ENCODE data around the gene CFHR4.
"Not testable (repeated sequence)": the region's sequence is repeated elsewhere in the genome, so short reads cannot be mapped to it uniquely, and the experiment has no call there.

CFHR4 gene

GRCh38 chr1:196887515-196888239 lies at the start of gene CFHR4:
CFHR4 (plus strand) TSS chr1:196888052; CDS start chr1:196888151, 99 bp downstream.
- H4K20me1 ChIP-seq, result no peaks in the 10 kb centered on the region
- H3K4me1 ChIP-seq, result no peaks in the 10 kb centered on the region
- no peak within 1 kb of the TSS for H3K4me2 ChIP-seq
- no peak within 1 kb of the TSS for H3K9ac ChIP-seq
- H3K27ac ChIP-seq, result no peak within 1 kb of the TSS
- H3K36me3 ChIP-seq, result no peaks in the 10 kb centered on the region
- H3K9me3 ChIP-seq, result peaks cover 5% of the 10 kb centered on the region; the same call in 1 of the 2 replicates
- no peak within 1 kb of the TSS for H3K4me3 ChIP-seq
- TF ChIP-seq Cebpa-rat (IDR thresholded peaks at IDR 0.05), result no peak
- no peaks in the 10 kb centered on the region for H3K27me3 ChIP-seq

- H3K4me2 ChIP-seq, H3K36me3 ChIP-seq, H3K4me1 ChIP-seq, H4K20me1 ChIP-seq, H3K27me3 ChIP-seq, H3K27ac ChIP-seq, H3K9ac ChIP-seq, H3K4me3 ChIP-seq, H3K9me3 ChIP-seq: not testable (repeated sequence)
Measured at GRCh38 chr1:196849613-196850492, 38.0 kb upstream of the CFHR4 start.

GRCh38 chr1:196856053-196856452 lies 31.8 kb upstream of the CFHR4 start:
- no peak for TF ChIP-seq Cebpa-rat (IDR thresholded peaks at IDR 0.05)
- no peaks in the 10 kb centered on the region for H3K9me3 ChIP-seq
- no peaks in the 10 kb centered on the region for H4K20me1 ChIP-seq

GRCh38 chr1:196857188-196857587 lies 30.7 kb upstream of the CFHR4 start:
- TF ChIP-seq Cebpa-rat (IDR thresholded peaks at IDR 0.05), result no peak
- Histone ChIP-seq H3K27me3 (no peaks in the 10 kb centered on the region), H3K4me2 (no peak overlapping the region), H3K27ac (no peak overlapping the region), H3K4me3 (no peak overlapping the region), H3K36me3 (no peaks in the 10 kb centered on the region), H3K9me3 (no peaks in the 10 kb centered on the region), H4K20me1 (no peaks in the 10 kb centered on the region), H3K9ac (no peak overlapping the region), H3K4me1 (no peaks in the 10 kb centered on the region)

More at GRCh38 chr1:196856053-196856452, 31.8 kb upstream of the CFHR4 start:
- Histone ChIP-seq H3K4me1 (no peaks in the 10 kb centered on the region), H3K36me3 (no peaks in the 10 kb centered on the region), H3K4me2 (no peak overlapping the region), H3K27me3 (no peaks in the 10 kb centered on the region), H3K9ac (no peak overlapping the region), H3K27ac (no peak overlapping the region), H3K4me3 (no peak overlapping the region)

GRCh38 chr1:196858811-196859210 lies 29.0 kb upstream of the CFHR4 start:
- H3K9ac ChIP-seq, result no peak overlapping the region
- H3K27me3 ChIP-seq, result no peaks in the 10 kb centered on the region
- no peaks in the 10 kb centered on the region for H3K4me1 ChIP-seq
- H3K9me3 ChIP-seq, result no peaks in the 10 kb centered on the region
- no peaks in the 10 kb centered on the region for H4K20me1 ChIP-seq
- no peak overlapping the region for H3K4me2 ChIP-seq
- TF ChIP-seq Cebpa-rat (IDR thresholded peaks at IDR 0.05), result no peak
- no peak overlapping the region for H3K4me3 ChIP-seq
- H3K36me3 ChIP-seq, result no peaks in the 10 kb centered on the region
- no peak overlapping the region for H3K27ac ChIP-seq

GRCh38 chr1:196860323-196860884 lies 27.4 kb upstream of the CFHR4 start:
- Histone ChIP-seq H3K4me2 (no peak overlapping the region), H3K4me1 (no peaks in the 10 kb centered on the region)
- no peak for TF ChIP-seq Cebpa-rat (IDR thresholded peaks at IDR 0.05)

GRCh38 chr1:196861429-196861828 lies 26.4 kb upstream of the CFHR4 start:
- no peaks in the 10 kb centered on the region for H3K27me3 ChIP-seq
- no peaks in the 10 kb centered on the region for H3K9me3 ChIP-seq
- TF ChIP-seq Cebpa-rat (IDR thresholded peaks at IDR 0.05), result no peak
- H3K4me2 ChIP-seq, result no peak overlapping the region
- H3K36me3 ChIP-seq, result no peaks in the 10 kb centered on the region
- H3K9ac ChIP-seq, result no peak overlapping the region
- H3K4me3 ChIP-seq, result no peak overlapping the region
- no peaks in the 10 kb centered on the region for H3K4me1 ChIP-seq
- no peaks in the 10 kb centered on the region for H4K20me1 ChIP-seq
- H3K27ac ChIP-seq, result no peak overlapping the region

More at GRCh38 chr1:196860323-196860884, 27.4 kb upstream of the CFHR4 start:
- no peak overlapping the region for H3K27ac ChIP-seq
- no peaks in the 10 kb centered on the region for H4K20me1 ChIP-seq
- no peaks in the 10 kb centered on the region for H3K36me3 ChIP-seq
- no peaks in the 10 kb centered on the region for H3K9me3 ChIP-seq
- no peaks in the 10 kb centered on the region for H3K27me3 ChIP-seq
- no peak overlapping the region for H3K9ac ChIP-seq
- no peak overlapping the region for H3K4me3 ChIP-seq

GRCh38 chr1:196866974-196867373 lies 20.9 kb upstream of the CFHR4 start:
- Histone ChIP-seq H3K4me2 (no peak overlapping the region), H3K9me3 (no peaks in the 10 kb centered on the region), H3K36me3 (no peaks in the 10 kb centered on the region), H3K27me3 (no peaks in the 10 kb centered on the region), H4K20me1 (no peaks in the 10 kb centered on the region), H3K4me3 (no peak overlapping the region), H3K9ac (no peak overlapping the region), H3K4me1 (peaks cover 8% of the 10 kb centered on the region; the same call in 1 of the 2 replicates), H3K27ac (no peak overlapping the region)
- no peak for TF ChIP-seq Cebpa-rat (IDR thresholded peaks at IDR 0.05)

GRCh38 chr1:196873385-196873784 lies 14.5 kb upstream of the CFHR4 start:
- H3K4me2 ChIP-seq, result no peak overlapping the region
- H4K20me1 ChIP-seq, result no peaks in the 10 kb centered on the region
- no peak overlapping the region for H3K4me3 ChIP-seq
- H3K4me1 ChIP-seq, result peaks cover 4% of the 10 kb centered on the region; the same call in 1 of the 2 replicates
- no peaks in the 10 kb centered on the region for H3K27me3 ChIP-seq
- no peaks in the 10 kb centered on the region for H3K36me3 ChIP-seq
- no peaks in the 10 kb centered on the region for H3K9me3 ChIP-seq
- no peak for TF ChIP-seq Cebpa-rat (IDR thresholded peaks at IDR 0.05)
- H3K9ac ChIP-seq, result no peak overlapping the region
- H3K27ac ChIP-seq, result no peak overlapping the region

GRCh38 chr1:196875935-196876334 lies 11.9 kb upstream of the CFHR4 start:
- Histone ChIP-seq H3K27ac (no peak overlapping the region), H4K20me1 (no peaks in the 10 kb centered on the region), H3K4me2 (no peak overlapping the region), H3K4me3 (no peak overlapping the region), H3K4me1 (no peaks in the 10 kb centered on the region), H3K36me3 (no peaks in the 10 kb centered on the region), H3K27me3 (no peaks in the 10 kb centered on the region), H3K9ac (no peak overlapping the region), H3K9me3 (no peaks in the 10 kb centered on the region)
- no peak for TF ChIP-seq Cebpa-rat (IDR thresholded peaks at IDR 0.05)
